ENCODE data around the gene FAM110D.

DNA sequence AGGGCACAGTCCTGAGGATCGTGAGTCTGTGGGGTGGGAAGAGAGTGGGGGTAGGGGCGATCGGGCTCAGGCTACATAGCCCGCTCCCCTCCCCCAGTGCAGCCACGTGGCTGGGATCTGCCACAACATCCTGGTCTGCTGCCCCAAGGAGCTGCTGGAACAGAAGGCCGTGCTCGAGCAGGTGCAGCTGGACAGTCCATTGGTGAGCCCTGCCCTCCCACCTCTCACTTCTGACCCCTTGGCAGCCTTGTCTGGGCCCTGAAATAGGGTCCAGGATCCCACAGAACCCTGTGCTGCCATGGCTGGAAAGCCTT lies 23.5 kb downstream of the FAM110D start:
- TF ChIP-seq, protein P1, sequence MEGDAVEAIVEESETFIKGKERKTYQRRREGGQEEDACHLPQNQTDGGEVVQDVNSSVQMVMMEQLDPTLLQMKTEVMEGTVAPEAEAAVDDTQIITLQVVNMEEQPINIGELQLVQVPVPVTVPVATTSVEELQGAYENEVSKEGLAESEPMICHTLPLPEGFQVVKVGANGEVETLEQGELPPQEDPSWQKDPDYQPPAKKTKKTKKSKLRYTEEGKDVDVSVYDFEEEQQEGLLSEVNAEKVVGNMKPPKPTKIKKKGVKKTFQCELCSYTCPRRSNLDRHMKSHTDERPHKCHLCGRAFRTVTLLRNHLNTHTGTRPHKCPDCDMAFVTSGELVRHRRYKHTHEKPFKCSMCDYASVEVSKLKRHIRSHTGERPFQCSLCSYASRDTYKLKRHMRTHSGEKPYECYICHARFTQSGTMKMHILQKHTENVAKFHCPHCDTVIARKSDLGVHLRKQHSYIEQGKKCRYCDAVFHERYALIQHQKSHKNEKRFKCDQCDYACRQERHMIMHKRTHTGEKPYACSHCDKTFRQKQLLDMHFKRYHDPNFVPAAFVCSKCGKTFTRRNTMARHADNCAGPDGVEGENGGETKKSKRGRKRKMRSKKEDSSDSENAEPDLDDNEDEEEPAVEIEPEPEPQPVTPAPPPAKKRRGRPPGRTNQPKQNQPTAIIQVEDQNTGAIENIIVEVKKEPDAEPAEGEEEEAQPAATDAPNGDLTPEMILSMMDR (IDR thresholded peaks at IDR 0.05) = no peak
- TF ChIP-seq ZFX (IDR thresholded peaks at IDR 0.05; ENCODE audit: borderline replicate concordance) = no peak
